ENCODE measurements around the gene CAMK4. TPM values are rescaled to one million over a fixed set of nuclear protein-coding genes. Genes with fewer than 3 reads are reported as not detected.

Gene CAMK4
- total RNA-seq, 4 donors from 2014 or later, result 0.75 to 5.6 (median 4.7) TPM

DNA sequence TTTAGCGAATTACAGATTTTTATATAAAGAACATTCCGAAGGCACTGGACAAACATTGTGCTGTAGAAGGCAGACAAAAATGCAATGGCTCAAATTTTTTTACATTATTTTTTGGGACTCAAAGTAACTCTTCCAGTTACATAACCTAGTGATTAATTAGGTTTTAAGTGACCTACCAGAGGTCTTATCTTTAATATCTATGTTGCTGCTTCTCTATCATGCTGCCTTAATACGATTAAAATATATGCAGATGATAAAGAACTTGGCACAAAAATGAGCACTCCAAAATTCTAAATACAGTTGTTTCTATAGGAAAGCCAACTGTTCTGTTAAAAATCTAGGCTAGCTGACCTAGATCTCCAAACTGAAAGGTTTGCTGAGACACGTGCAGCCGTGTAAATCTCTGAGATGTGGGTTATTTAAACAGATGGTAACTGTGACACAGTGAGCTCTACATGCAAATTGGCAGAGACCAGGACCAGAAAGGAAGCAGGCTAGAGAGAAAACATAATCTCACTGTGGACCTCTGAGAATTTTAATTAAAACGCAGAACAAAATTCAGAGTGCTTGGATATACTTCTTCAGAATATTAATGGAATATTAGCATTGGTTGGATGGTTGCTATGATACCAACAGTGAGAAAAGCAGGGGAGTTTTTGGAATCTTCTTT is 56.2 kb downstream of the CAMK4 start:
- Histone ChIP-seq H3K27ac (no peak overlapping the region), H3K36me3 (no peaks in the 10 kb centered on the region), H3K9me3 (no peaks in the 10 kb centered on the region), H3K4me3 (no peak overlapping the region), H3K27me3 (no peaks in the 10 kb centered on the region), H3K4me1 (no peaks in the 10 kb centered on the region)
- TF ChIP-seq POLR2A (IDR thresholded peaks at IDR 0.05) (no peak), POLR2AphosphoS5 (IDR thresholded peaks at IDR 0.05) (no peak), EP300 (IDR thresholded peaks at IDR 0.05; ENCODE audit: low read depth) (no peak), CTCF (IDR thresholded peaks at IDR 0.05) (no peak)
- in situ Hi-C loops (cut with MboI; ENCODE audit: low pct_ligation_motif_present in 1 of 4, low pct_unique_long_range_greater_than_20kb in 1 of 4, low sequenced_read_pairs in 3 of 4), result loop anchor here in 1 of 4 donors (10.0 kb wide), 1 partner anchor 116 kb away; no protein-coding TSS in a partner anchor
- 54 to 72% methylated on average over 6 of the region's 6 CpGs for WGBS, 2 donors (ENCODE audit: low coverage in 1 of 2)
- intact Hi-C loops (cut with DNase I; ENCODE audit: low total_unique reads), result no loop called here
- no peak for DNase-seq

DNA sequence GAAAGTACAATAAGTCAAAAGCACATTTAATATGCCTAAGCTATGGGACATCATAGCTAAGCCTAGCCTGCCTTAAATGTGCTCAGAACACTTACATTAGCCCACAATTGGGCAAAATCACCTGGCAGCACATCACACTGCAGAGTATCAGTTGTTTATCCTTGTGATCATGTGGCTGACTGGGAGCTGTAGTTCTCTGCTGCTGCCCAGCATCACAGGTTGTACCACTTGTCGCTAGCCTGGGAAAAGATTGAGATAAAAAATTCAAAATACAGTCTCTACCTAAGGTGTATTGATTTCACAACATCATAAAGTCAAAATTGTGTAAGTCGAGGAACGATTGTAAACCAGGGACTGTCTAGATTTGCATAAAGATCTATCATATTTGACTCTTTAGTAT is 58.6 kb downstream of the CAMK4 start:
- no peak overlapping the region for H3K4me3 ChIP-seq
- H3K27me3 ChIP-seq, result no peaks in the 10 kb centered on the region
- WGBS, 2 donors (ENCODE audit: low coverage in 1 of 2), result 81 to 100% methylated on average over 3 of the region's 3 CpGs
- TF ChIP-seq POLR2AphosphoS5 (IDR thresholded peaks at IDR 0.05) (no peak), CTCF (IDR thresholded peaks at IDR 0.05) (no peak), EP300 (IDR thresholded peaks at IDR 0.05; ENCODE audit: low read depth) (no peak), POLR2A (IDR thresholded peaks at IDR 0.05) (no peak)
- H3K36me3 ChIP-seq, result no peaks in the 10 kb centered on the region
- DNase-seq, result no peak
- no peaks in the 10 kb centered on the region for H3K9me3 ChIP-seq
- in situ Hi-C loops (cut with MboI; ENCODE audit: low pct_ligation_motif_present in 1 of 4, low pct_unique_long_range_greater_than_20kb in 1 of 4, low sequenced_read_pairs in 3 of 4), result loop anchor here in 1 of 4 donors (10.0 kb wide), 1 partner anchor 118 kb away; no protein-coding TSS in a partner anchor
- H3K4me1 ChIP-seq, result no peaks in the 10 kb centered on the region
- intact Hi-C loops (cut with DNase I; ENCODE audit: low total_unique reads), result no loop called here
- no peak overlapping the region for H3K27ac ChIP-seq

DNA sequence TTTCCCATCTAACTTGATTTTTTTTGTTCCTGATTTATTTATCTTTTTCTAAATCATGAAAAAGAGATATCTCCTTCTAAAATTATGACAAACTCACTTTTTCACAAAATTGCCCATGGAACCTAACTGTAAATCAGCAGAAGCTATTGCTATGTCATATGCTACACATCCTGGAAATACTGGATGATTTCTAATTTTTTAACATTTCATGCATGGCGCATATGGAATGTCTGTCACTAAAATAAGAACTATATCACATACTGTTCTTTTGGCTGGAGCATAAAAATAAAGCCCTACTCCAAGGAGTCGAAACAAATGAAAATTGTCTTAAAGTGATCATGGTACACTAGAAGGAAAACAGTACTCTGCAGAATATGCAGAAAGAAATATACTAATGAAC is 60.6 kb downstream of the CAMK4 start:
- in situ Hi-C loops (cut with MboI; ENCODE audit: low pct_ligation_motif_present in 1 of 4, low pct_unique_long_range_greater_than_20kb in 1 of 4, low sequenced_read_pairs in 3 of 4), result loop anchor here in 1 of 4 donors (10.0 kb wide), 1 partner anchor 120 kb away; no protein-coding TSS in a partner anchor
- Histone ChIP-seq H3K4me3 (no peak overlapping the region), H3K9me3 (no peaks in the 10 kb centered on the region), H3K4me1 (no peaks in the 10 kb centered on the region), H3K27me3 (no peaks in the 10 kb centered on the region), H3K36me3 (no peaks in the 10 kb centered on the region), H3K27ac (no peak overlapping the region)
- intact Hi-C loops (cut with DNase I; ENCODE audit: low total_unique reads), result no loop called here
- 57 to 70% methylated on average over 2 of the region's 2 CpGs for WGBS, 2 donors (ENCODE audit: low coverage in 1 of 2)
- TF ChIP-seq POLR2AphosphoS5 (IDR thresholded peaks at IDR 0.05), result no peak
- TF ChIP-seq EP300 (IDR thresholded peaks at IDR 0.05; ENCODE audit: low read depth), result no peak
- TF ChIP-seq CTCF (IDR thresholded peaks at IDR 0.05), result no peak
- no peak for TF ChIP-seq POLR2A (IDR thresholded peaks at IDR 0.05)
- no peak for DNase-seq

- no peaks in the 10 kb centered on the region for H3K4me1 ChIP-seq
- TF ChIP-seq EP300 (IDR thresholded peaks at IDR 0.05; ENCODE audit: low read depth), result no peak
- no peak for TF ChIP-seq POLR2AphosphoS5 (IDR thresholded peaks at IDR 0.05)
- no peak for TF ChIP-seq POLR2A (IDR thresholded peaks at IDR 0.05)
- no peak for TF ChIP-seq CTCF (IDR thresholded peaks at IDR 0.05)
- H3K27me3 ChIP-seq, result no peaks in the 10 kb centered on the region
- in situ Hi-C loops (cut with MboI; ENCODE audit: low pct_ligation_motif_present in 1 of 4, low pct_unique_long_range_greater_than_20kb in 1 of 4, low sequenced_read_pairs in 3 of 4), result no loop called here
- no peak overlapping the region for H3K4me3 ChIP-seq
- no peak overlapping the region for H3K27ac ChIP-seq
- intact Hi-C loops (cut with DNase I; ENCODE audit: low total_unique reads), result no loop called here
- H3K9me3 ChIP-seq, result no peaks in the 10 kb centered on the region
- no peaks in the 10 kb centered on the region for H3K36me3 ChIP-seq
- DNase-seq, result no peak
Measured at GRCh38 chr5:111294551-111294950, 70.4 kb downstream of the CAMK4 start.

All from transverse colon (tissue), 4 donors.